Thyroid gland (tissue), 4 donors: ENCODE measurements around the gene PLSCR2. TPM values are rescaled to one million over a fixed set of nuclear protein-coding genes. Genes with fewer than 3 reads are reported as not detected.
"Not testable (repeated sequence)": the region's sequence is repeated elsewhere in the genome, so short reads cannot be mapped to it uniquely, and the experiment has no call there.

ENCODE experiments used
- DNase-seq, 2 donors: peaks; one replicate each; pipeline ENCODE4 v3.0.0-alpha.2; 2019
- H3K27ac ChIP-seq, 3 donors: fragments of 200-600 bp; sonication (generic); 1 replicate in 2 of 3; 2 replicates in 1 of 3; pipeline ENCODE4 v1.5.1; 2016 to 2019; ENCODE audit warnings: mild to moderate bottlenecking in 1 of 3, moderate library complexity in 1 of 3
- H3K27me3 ChIP-seq: fragments of 200-600 bp; sonication (generic); one replicate; pipeline ENCODE4 v1.5.1; 2019
- H3K36me3 ChIP-seq, 2 donors: fragments of 200-600 bp; sonication (generic); one replicate each; pipeline ENCODE4 v1.5.1; 2016 to 2019
- H3K4me1 ChIP-seq, 2 donors: fragments of 200-600 bp; sonication (generic); one replicate each; pipeline ENCODE4 v1.5.1; 2017 to 2019
- H3K4me3 ChIP-seq, 3 donors: fragments of 200-600 bp; sonication (generic); replicated peaks in 1 of 3; 1 replicate in 2 of 3; 2 replicates in 1 of 3; pipeline ENCODE4 v1.5.1; 2016; ENCODE audit warnings: mild to moderate bottlenecking in 1 of 3
- H3K9me3 ChIP-seq: fragments of 200-600 bp; sonication (generic); one replicate; pipeline ENCODE4 v1.5.1; 2017
- POLR2A ChIP-seq, 2 donors: fragments of 450-650 bp; IDR thresholded peaks; one replicate each; pipeline ENCODE4 v1.6.1; 2017; ENCODE audit warnings: antibody characterized with exemption in 2 of 2, mild to moderate bottlenecking in 2 of 2, moderate library complexity in 1 of 2
- WGBS, 2 donors: methylation state at CpG; one replicate each; pipeline ENCODE4 v1.1.5; 2017; 5-methylcytosine and 5-hydroxymethylcytosine counted together
- intact Hi-C: fragments of 100-400 bp; cut with DNase I; formaldehyde crosslinking; loops from one replicate; pipeline ENCODE4 v1.15.1; 2023
- total RNA-seq, 4 donors: library from RNA; depleted of rRNA; stranded (reverse); fragments of >200 nt; gene quantifications; one replicate each; pipeline ENCODE4 v1.2.3, GENCODE V29; 2016
- TF ChIP-seq, protein P1 (sequence below), 6 experiments: fragments of 200-600 bp in 3 of 6; fragments of 450-650 bp in 3 of 6; sonication (generic) in 3 of 6; IDR thresholded peaks; one replicate each; pipeline ENCODE4 v1.5.1; 2016 to 2019; ENCODE audit warnings: antibody characterized with exemption in 6 of 6, mild to moderate bottlenecking in 2 of 6, inconsistent platforms in 1 of 6, moderate library complexity in 1 of 6

PLSCR2 gene
- total RNA-seq, 4 donors from 2014 or later = not detected

- Histone ChIP-seq H3K27me3 (no peaks in the 10 kb centered on the region), H3K4me3 (no peak overlapping the region), H3K36me3 (no peaks in the 10 kb centered on the region), H3K9me3 (no peaks in the 10 kb centered on the region), H3K4me1 (no peaks in the 10 kb centered on the region), H3K27ac (no peak overlapping the region)
- TF ChIP-seq, protein P1, sequence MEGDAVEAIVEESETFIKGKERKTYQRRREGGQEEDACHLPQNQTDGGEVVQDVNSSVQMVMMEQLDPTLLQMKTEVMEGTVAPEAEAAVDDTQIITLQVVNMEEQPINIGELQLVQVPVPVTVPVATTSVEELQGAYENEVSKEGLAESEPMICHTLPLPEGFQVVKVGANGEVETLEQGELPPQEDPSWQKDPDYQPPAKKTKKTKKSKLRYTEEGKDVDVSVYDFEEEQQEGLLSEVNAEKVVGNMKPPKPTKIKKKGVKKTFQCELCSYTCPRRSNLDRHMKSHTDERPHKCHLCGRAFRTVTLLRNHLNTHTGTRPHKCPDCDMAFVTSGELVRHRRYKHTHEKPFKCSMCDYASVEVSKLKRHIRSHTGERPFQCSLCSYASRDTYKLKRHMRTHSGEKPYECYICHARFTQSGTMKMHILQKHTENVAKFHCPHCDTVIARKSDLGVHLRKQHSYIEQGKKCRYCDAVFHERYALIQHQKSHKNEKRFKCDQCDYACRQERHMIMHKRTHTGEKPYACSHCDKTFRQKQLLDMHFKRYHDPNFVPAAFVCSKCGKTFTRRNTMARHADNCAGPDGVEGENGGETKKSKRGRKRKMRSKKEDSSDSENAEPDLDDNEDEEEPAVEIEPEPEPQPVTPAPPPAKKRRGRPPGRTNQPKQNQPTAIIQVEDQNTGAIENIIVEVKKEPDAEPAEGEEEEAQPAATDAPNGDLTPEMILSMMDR (IDR thresholded peaks at IDR 0.05) = no peak
- no peak for TF ChIP-seq POLR2A (IDR thresholded peaks at IDR 0.05)
- no peak for DNase-seq
- intact Hi-C loops = no loop called here
These were observed 15.9 kb upstream of the PLSCR2 start for GRCh38 chr3:146485297-146485696.

DNA sequence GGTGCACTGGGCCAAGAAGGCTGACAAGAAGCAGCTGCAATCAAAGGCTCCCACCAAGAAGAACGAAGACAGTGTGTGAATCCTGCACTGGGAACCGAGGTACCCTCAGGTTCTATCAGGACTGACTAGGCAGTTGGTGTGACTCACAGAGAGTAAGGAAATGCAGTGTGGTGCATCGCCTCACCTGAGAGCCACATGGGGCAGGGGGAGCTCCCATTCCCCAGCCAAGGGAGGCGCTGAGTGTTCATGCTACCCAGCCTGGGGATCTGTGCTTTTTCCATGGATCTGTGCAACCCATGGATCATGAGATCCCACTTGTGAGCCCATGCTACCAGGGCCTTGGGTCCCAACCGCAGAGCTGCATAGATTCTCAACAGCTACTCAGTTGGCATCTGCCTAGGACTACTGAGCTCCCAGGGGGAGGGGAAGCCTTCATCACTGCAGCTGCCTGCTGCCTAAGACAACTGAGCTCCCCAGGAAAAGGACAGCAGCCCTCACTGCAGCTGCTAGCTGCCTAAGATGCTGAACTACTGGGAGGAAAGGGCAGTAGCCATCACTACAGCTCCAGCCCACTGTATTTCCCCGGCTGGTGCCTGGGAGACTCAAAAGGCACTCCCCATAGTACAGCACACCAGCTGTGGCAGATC lies 6.9 kb upstream of the PLSCR2 start:
- no peak overlapping the region for H3K27ac ChIP-seq
- DNase-seq = no peak
- H3K27me3 ChIP-seq = no peaks in the 10 kb centered on the region
- 91 to 92% methylated on average over 4 to 6 of the region's 6 CpGs for WGBS, 2 donors
- no peaks in the 10 kb centered on the region for H3K9me3 ChIP-seq
- no peak for TF ChIP-seq POLR2A (IDR thresholded peaks at IDR 0.05)
- TF ChIP-seq, protein P1 (IDR thresholded peaks at IDR 0.05) = no peak
- no peaks in the 10 kb centered on the region for H3K36me3 ChIP-seq
- no peaks in the 10 kb centered on the region for H3K4me1 ChIP-seq
- intact Hi-C loops = no loop called here
- no peak overlapping the region for H3K4me3 ChIP-seq

GRCh38 chr3:146474976-146475375 lies 5.6 kb upstream of the PLSCR2 start:
- not testable (repeated sequence) for DNase-seq
- 82 to 89% methylated on average over 2 of the region's 2 CpGs for WGBS, 2 donors

DNA sequence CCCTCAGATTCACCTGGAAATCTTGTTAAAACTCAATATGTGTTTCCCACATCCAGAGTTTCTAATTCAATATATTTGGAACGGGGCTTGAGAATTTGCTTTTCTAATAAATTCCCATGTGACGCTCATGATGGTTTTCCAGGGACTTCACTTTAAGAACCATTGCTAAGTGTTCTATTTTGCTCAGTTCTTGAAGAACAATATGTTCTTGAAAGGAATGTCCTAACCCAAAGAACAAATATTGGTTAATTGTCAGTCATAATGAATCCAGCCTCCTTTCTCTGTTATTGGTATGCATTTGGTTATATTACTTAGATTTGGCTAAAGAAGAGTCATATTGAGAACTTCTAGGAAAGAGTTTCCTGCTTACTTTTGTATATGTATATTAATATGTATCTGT lies 4.4 kb upstream of the PLSCR2 start:
- Histone ChIP-seq H3K9me3 (no peaks in the 10 kb centered on the region), H3K4me1 (peaks cover 0 to 5% of the 10 kb centered on the region in 2 donors), H3K36me3 (no peaks in the 10 kb centered on the region), H3K27ac (no peak overlapping the region), H3K27me3 (no peaks in the 10 kb centered on the region), H3K4me3 (no peak overlapping the region)
- DNase-seq = no peak
- WGBS, 2 donors = 78 to 84% methylated on average over 2 of the region's 2 CpGs
- TF ChIP-seq POLR2A (IDR thresholded peaks at IDR 0.05) = no peak
- TF ChIP-seq, protein P1 (IDR thresholded peaks at IDR 0.05) = no peak
- intact Hi-C loops = no loop called here

More at GRCh38 chr3:146474976-146475375, 5.6 kb upstream of the PLSCR2 start:
- H3K27ac ChIP-seq, H3K9me3 ChIP-seq, H3K36me3 ChIP-seq, H3K27me3 ChIP-seq, H3K4me3 ChIP-seq, intact Hi-C loops, H3K4me1 ChIP-seq: not testable (repeated sequence)

- TF ChIP-seq, protein P1 (IDR thresholded peaks at IDR 0.05) = no peak
- TF ChIP-seq POLR2A (IDR thresholded peaks at IDR 0.05) = no peak
- intact Hi-C loops = no loop called here
- DNase-seq = no peak
- no peak overlapping the region for H3K4me3 ChIP-seq
- no peaks in the 10 kb centered on the region for H3K27me3 ChIP-seq
- H3K4me1 ChIP-seq = peaks cover 0 to 5% of the 10 kb centered on the region in 2 donors
- no peak overlapping the region for H3K27ac ChIP-seq
- H3K9me3 ChIP-seq = no peaks in the 10 kb centered on the region
- WGBS, 2 donors = 95 to 100% methylated on average over 1 of the region's 1 CpG
- H3K36me3 ChIP-seq = no peaks in the 10 kb centered on the region
These were observed 3.2 kb upstream of the PLSCR2 start for GRCh38 chr3:146472611-146473010.
